Psoas muscle (tissue), 8 donors: Measurements from ENCODE around the gene ST6GALNAC5. TPM values are rescaled to one million over a fixed set of nuclear protein-coding genes. Genes with fewer than 3 reads are reported as not detected.

ENCODE experiments used
- ATAC-seq, 4 donors: fragments of 200-7000 bp; cut with Tn5 transposase; one replicate each; pipeline ENCODE4 v1.9.1; 2020; ENCODE audit warnings: moderate library complexity in 3 of 4, mild to moderate bottlenecking in 2 of 4
- DNase-seq, 2 donors: peaks; one replicate each; pipeline ENCODE4 v3.0.0-alpha.2; 2020
- H3K27ac ChIP-seq: fragments of 200-600 bp; one replicate; pipeline ENCODE4 v1.8.0; 2022
- H3K27me3 ChIP-seq, 3 donors: fragments of 200-600 bp in 1 of 3; one replicate each; pipeline versions ENCODE4 v1.6.1 to v1.8.0; 2013 to 2022; ENCODE audit warnings: low read length in 2 of 3, mild to moderate bottlenecking in 2 of 3, moderate library complexity in 1 of 3; ENCODE audit not compliant: insufficient read depth in 3 of 3
- H3K36me3 ChIP-seq, 2 donors: fragments of 200-600 bp in 1 of 2; one replicate each; pipeline versions ENCODE4 v1.6.1 to v1.8.0; 2013 to 2022; ENCODE audit warnings: low read depth in 1 of 2, mild to moderate bottlenecking in 1 of 2, moderate library complexity in 1 of 2; ENCODE audit not compliant: insufficient read depth in 1 of 2
- H3K4me1 ChIP-seq: fragments of 200-600 bp; one replicate; pipeline ENCODE4 v1.8.0; 2022
- H3K4me3 ChIP-seq: fragments of 200-600 bp; one replicate; pipeline ENCODE4 v1.8.0; 2022; ENCODE audit warnings: mild to moderate bottlenecking
- H3K9me3 ChIP-seq: fragments of 200-600 bp; one replicate; pipeline ENCODE4 v1.8.0; 2022
- CTCF ChIP-seq: fragments of 200-600 bp; IDR thresholded peaks from one replicate; pipeline ENCODE4 v1.8.0; 2022; ENCODE audit warnings: antibody characterized with exemption
- WGBS, 3 donors: extraction: QIAGEN DNeasy Blood & Tissue Kit; methylation state at CpG; one replicate each; pipeline versions ENCODE4 v1.1.6 to v1.1.7; 2013; 5-methylcytosine and 5-hydroxymethylcytosine counted together
- intact Hi-C, 2 donors: fragments of 100-400 bp; cut with DNase I; formaldehyde crosslinking; loops; one replicate each; pipeline versions ENCODE4 v1.11.0 to v1.14.2; 2022
- polyA plus RNA-seq, 3 donors: library from polyadenylated mRNA; stranded (reverse); fragments of 200-250 nt; gene quantifications; one replicate each; pipeline ENCODE4 v1.2.3, GENCODE V29; 2013
- total RNA-seq, 4 donors: library from RNA; stranded (reverse); fragmentation: NEBNext Ultra II Directional in 2 of 4; extraction: Animal tissue kit (Norgen Biotek cat#: 25700) in 2 of 4; gene quantifications; one replicate each; pipeline versions ENCODE4 v1.2.1 to v1.2.4, GENCODE V29; 2021 to 2023
- donor health status: healthy with polysubstance abuse.
- donor health status: DM: no; HTN: no; CAD: no; lungs with moderate emphysema.
- donor health status: Bipolar disorder and iron deficiency.
- donor health status: healthy.
- donor health status: DM: yes; HTN: yes; CAD: no.
- donor health status: DM: no; HTN: no; CAD: no.
- donor health status: DM: no; HTN: no; CAD: no.
- donor health status: DM: yes; HTN: yes; CAD: no.

Gene ST6GALNAC5
- total and polyA plus RNA-seq, 7 donors = 0.05 to 0.66 (median 0.07) TPM; not detected in 2

- intact Hi-C loops = no loop called here
- ATAC-seq = no peak
- DNase-seq = no peak
- Histone ChIP-seq H3K9me3 (no peaks in the 10 kb centered on the region), H3K4me3 (no peak overlapping the region), H3K27ac (no peak overlapping the region), H3K36me3 (no peaks in the 10 kb centered on the region), H3K4me1 (no peaks in the 10 kb centered on the region), H3K27me3 (no peaks in the 10 kb centered on the region)
- TF ChIP-seq CTCF = no peak
- WGBS, 3 donors = 47 to 55% (median 55%) methylated on average over 4 of the region's 4 CpGs
These were observed 73.5 kb downstream of the ST6GALNAC5 start for GRCh38 chr1:76940571-76941335.

- ATAC-seq = no peak
- WGBS, 3 donors = 33 to 55% (median 44%) methylated on average over 2 of the region's 2 CpGs
- no peak overlapping the region for H3K27ac ChIP-seq
These were observed 75.3 kb downstream of the ST6GALNAC5 start for GRCh38 chr1:76942549-76942948.

DNA sequence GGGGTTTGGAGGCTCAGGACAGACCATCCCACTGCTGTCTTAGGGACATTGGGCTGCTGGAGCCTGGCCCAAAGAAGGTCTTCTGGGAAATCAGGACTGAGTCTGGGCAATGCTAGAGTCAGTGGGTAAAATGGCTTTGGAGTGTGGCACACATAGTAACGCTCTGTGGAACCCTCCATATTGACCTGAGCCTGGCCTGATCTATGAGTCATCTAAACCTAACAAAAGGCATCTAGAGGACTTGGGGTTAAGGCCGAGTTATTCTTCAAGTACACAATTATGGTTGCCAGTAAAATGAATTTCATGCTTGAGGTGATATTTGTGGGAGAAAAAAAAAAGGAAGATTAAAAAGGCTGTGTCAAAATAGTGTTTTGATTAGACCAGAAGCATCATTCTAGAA lies 77.7 kb downstream of the ST6GALNAC5 start:
- Histone ChIP-seq H3K27me3 (no peaks in the 10 kb centered on the region), H3K4me3 (no peak overlapping the region), H3K36me3 (no peaks in the 10 kb centered on the region), H3K9me3 (no peaks in the 10 kb centered on the region), H3K4me1 (no peaks in the 10 kb centered on the region), H3K27ac (no peak overlapping the region)
- WGBS, 3 donors = 38 to 56% (median 44%) methylated on average over 2 of the region's 2 CpGs
- no peak for TF ChIP-seq CTCF
- intact Hi-C loops = no loop called here
- DNase-seq (no peak), ATAC-seq (no peak)

More at GRCh38 chr1:76942549-76942948, 75.3 kb downstream of the ST6GALNAC5 start:
- DNase-seq = no peak
- TF ChIP-seq CTCF = no peak
- Histone ChIP-seq H3K36me3 (no peaks in the 10 kb centered on the region), H3K4me1 (no peaks in the 10 kb centered on the region), H3K27me3 (no peaks in the 10 kb centered on the region), H3K9me3 (no peaks in the 10 kb centered on the region), H3K4me3 (no peak overlapping the region)
- intact Hi-C loops = no loop called here

DNA sequence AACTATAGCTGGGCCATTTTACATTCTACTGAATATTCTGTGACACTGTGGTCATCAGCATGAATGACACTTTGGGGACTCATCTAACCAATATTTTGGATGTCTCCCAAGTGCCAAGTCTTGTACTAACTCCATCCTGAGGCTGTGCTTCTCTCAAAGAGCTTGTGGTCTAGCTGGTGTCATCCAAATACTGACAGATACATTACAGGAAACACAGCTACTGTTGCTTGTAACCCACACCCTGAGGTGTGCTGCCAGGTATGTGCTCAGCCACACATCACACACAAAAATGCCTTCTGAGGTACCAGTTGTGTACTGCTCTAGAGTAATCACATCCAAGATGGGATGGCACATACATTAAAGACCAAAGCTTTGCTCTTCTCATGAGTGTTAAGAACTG lies 81.6 kb downstream of the ST6GALNAC5 start:
- DNase-seq (no peak), ATAC-seq (no peak)
- Histone ChIP-seq H3K27me3 (no peaks in the 10 kb centered on the region), H3K36me3 (no peaks in the 10 kb centered on the region), H3K4me1 (no peaks in the 10 kb centered on the region), H3K27ac (no peak overlapping the region), H3K9me3 (no peaks in the 10 kb centered on the region), H3K4me3 (no peak overlapping the region)
- intact Hi-C loops = no loop called here
- no peak for TF ChIP-seq CTCF

DNA sequence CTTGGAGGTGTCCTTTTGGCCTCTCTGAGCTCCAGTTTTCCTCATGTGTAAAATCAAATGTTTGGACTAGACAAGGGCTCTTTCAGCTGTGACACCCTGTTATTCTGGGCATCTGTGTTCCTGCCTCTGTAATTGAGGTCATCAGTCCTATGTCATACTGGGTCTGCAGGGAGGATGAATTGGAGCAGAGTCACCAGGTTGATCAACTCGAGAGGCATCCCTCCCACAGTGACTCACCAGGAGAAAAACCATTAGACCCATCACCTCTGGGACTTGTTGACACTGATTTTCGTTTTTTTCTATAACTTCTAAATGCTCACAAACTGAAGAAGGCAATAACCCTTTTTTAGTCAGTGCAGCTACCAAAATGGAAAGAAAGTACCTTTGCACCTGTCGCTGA lies 82.2 kb downstream of the ST6GALNAC5 start:
- no peaks in the 10 kb centered on the region for H3K36me3 ChIP-seq
- H3K4me3 ChIP-seq = no peak overlapping the region
- TF ChIP-seq CTCF = no peak
- H3K4me1 ChIP-seq = no peaks in the 10 kb centered on the region
- DNase-seq (no peak), ATAC-seq (no peak)
- no peak overlapping the region for H3K27ac ChIP-seq
- no peaks in the 10 kb centered on the region for H3K27me3 ChIP-seq
- WGBS, 3 donors = 70 to 88% (median 70%) methylated on average over 3 of the region's 3 CpGs
- H3K9me3 ChIP-seq = no peaks in the 10 kb centered on the region
- intact Hi-C loops = no loop called here
